ENCODE measurements around the gene SPAG9.

The SPAG9 gene

GRCh38 chr17:51018541-51018940 is 102.1 kb downstream of the SPAG9 start:
- no peak for DNase-seq (ENCODE audit: low read depth)
- H3K4me3 ChIP-seq (ENCODE audit: low read depth, low read length) = no peak overlapping the region
- TF ChIP-seq, protein P1, sequence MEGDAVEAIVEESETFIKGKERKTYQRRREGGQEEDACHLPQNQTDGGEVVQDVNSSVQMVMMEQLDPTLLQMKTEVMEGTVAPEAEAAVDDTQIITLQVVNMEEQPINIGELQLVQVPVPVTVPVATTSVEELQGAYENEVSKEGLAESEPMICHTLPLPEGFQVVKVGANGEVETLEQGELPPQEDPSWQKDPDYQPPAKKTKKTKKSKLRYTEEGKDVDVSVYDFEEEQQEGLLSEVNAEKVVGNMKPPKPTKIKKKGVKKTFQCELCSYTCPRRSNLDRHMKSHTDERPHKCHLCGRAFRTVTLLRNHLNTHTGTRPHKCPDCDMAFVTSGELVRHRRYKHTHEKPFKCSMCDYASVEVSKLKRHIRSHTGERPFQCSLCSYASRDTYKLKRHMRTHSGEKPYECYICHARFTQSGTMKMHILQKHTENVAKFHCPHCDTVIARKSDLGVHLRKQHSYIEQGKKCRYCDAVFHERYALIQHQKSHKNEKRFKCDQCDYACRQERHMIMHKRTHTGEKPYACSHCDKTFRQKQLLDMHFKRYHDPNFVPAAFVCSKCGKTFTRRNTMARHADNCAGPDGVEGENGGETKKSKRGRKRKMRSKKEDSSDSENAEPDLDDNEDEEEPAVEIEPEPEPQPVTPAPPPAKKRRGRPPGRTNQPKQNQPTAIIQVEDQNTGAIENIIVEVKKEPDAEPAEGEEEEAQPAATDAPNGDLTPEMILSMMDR (IDR thresholded peaks at IDR 0.05; ENCODE audit: low read depth, low read length, missing control alignments) = no peak

- no peak overlapping the region for H3K4me3 ChIP-seq (ENCODE audit: low read depth, low read length)
- TF ChIP-seq, protein P1 (IDR thresholded peaks at IDR 0.05; ENCODE audit: low read depth, low read length, missing control alignments) = no peak
- DNase-seq (ENCODE audit: low read depth) = no peak
These were observed 103.4 kb downstream of the SPAG9 start for GRCh38 chr17:51017270-51017669.

GRCh38 chr17:51016099-51016498 is 104.6 kb downstream of the SPAG9 start:
- TF ChIP-seq, protein P1 (IDR thresholded peaks at IDR 0.05; ENCODE audit: low read depth, low read length, missing control alignments) = no peak
- H3K4me3 ChIP-seq (ENCODE audit: low read depth, low read length) = no peak overlapping the region
- no peak for DNase-seq (ENCODE audit: low read depth)

DNA sequence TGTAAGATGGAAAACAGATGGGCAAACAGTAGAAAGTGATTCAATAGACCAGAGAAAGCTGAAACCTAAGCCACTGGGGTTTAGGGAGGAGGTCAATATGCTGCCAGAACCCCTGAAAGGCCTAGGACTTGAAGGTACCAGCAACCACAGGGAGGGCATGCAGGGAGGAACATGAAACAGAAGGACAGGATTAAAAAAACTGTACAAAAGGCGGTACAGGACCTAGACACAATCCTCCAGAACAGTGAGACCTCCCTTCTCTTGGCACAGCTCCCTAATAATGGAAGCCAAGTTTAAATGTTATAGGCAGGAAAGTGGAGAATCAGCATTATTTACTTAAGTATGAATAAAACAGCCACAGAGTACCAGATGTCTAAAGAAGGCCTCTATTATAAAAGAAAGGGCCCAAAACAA is 105.5 kb downstream of the SPAG9 start:
- H3K4me3 ChIP-seq (ENCODE audit: low read depth, low read length) = no peak overlapping the region
- DNase-seq (ENCODE audit: low read depth) = no peak

DNA sequence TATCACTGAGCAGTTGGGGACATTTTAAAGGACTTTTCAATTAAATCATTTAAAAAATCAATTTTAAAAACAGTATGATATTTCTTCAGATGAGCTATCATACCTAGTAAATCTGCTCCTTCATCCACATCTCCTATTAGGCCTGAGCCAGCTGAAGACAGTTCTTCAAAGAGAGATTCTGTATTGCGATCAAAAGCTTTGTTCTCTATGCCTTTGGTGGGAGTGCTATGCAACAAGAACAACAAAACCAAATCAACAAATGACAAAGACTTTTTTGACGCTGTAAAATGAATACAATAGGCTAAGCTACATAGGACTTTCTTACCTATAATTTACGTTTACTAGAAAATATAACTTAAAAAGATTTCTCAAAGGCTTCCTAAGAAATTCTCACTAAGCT is 106.5 kb downstream of the SPAG9 start:
- H3K4me3 ChIP-seq (ENCODE audit: low read depth, low read length) = no peak overlapping the region
- DNase-seq (ENCODE audit: low read depth) = no peak
- TF ChIP-seq, protein P1 (IDR thresholded peaks at IDR 0.05; ENCODE audit: low read depth, low read length, missing control alignments) = no peak

More for the DNA sequence above, 105.5 kb downstream of the SPAG9 start:
- TF ChIP-seq, protein P1 (IDR thresholded peaks at IDR 0.05; ENCODE audit: low read depth, low read length, missing control alignments) = no peak

- no peak for DNase-seq (ENCODE audit: low read depth)
- no peak overlapping the region for H3K4me3 ChIP-seq (ENCODE audit: low read depth, low read length)
- TF ChIP-seq, protein P1 (IDR thresholded peaks at IDR 0.05; ENCODE audit: low read depth, low read length, missing control alignments) = no peak
These were observed 107.3 kb downstream of the SPAG9 start for GRCh38 chr17:51013322-51013721.

DNA sequence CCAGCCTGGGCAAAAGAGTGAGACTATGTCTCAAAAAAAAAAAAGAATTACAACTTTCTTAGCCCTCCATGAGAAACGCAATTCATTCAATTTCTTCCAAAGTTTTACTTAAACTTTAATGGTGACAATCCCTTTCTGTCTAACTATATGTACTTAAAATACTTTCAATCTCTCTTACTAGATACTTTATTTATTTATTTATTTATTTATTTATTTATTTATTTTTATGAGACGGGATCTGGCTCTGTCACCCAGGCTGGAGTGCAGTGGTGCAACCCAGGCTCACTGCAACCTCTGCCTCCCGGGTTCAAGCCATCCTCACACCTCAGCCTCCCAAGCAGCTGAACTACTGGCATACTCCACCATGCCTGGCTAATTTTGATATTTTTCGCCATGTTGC is 108.1 kb downstream of the SPAG9 start:
- no peak for DNase-seq (ENCODE audit: low read depth)
- no peak overlapping the region for H3K4me3 ChIP-seq (ENCODE audit: low read depth, low read length)
- TF ChIP-seq, protein P1 (IDR thresholded peaks at IDR 0.05; ENCODE audit: low read depth, low read length, missing control alignments) = no peak

Data from GM12864 (cell line).